ENCODE measurements around the gene ZNF536.

ZNF536 gene

DNA sequence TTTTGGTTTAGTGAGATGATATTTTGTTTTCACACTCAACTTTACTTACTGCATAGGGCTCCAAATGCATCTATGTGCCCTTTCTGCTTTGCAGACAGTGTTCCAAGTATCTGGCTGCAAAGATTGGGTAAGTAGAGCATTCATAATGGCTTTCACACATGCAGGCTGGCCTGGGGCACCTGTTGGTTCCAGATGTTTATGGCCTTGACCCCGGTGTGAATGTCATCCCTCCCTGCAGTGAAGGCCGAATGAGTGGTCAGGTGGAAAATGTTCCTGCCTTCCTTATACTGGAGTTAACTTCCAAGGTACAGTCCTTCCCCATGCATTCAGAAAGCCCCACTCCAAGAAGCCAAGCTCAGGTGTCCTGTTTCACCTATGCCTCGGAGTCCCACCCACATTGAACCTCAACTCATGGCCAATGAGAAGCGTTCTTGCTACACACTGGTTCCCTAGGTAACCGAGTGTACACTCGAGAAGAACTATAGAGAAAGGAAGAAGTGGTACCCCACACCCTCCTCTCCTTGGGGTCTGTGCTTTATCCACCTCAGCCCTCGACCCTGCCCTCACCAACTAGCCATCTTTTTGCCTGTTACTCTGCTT is 23.0 kb upstream of the ZNF536 start:
- ATAC-seq (replicated peaks; ENCODE audit: extremely low read depth, poor library complexity, severe bottlenecking) (no peak), DNase-seq (ENCODE audit: low spot score in 2 of 2) (no peak)
- H3K4me3 Mint-ChIP-seq: no peak overlapping the region
- no peak overlapping the region for H3K27ac Mint-ChIP-seq (ENCODE audit: low read depth)
- H3K9me3 Mint-ChIP-seq: no peaks in the 10 kb centered on the region
- H3K27me3 Mint-ChIP-seq: peaks cover 26% of the 10 kb centered on the region
- no peaks in the 10 kb centered on the region for H3K4me1 Mint-ChIP-seq
- no peaks in the 10 kb centered on the region for H3K36me3 Mint-ChIP-seq (ENCODE audit: insufficient read depth)

DNA sequence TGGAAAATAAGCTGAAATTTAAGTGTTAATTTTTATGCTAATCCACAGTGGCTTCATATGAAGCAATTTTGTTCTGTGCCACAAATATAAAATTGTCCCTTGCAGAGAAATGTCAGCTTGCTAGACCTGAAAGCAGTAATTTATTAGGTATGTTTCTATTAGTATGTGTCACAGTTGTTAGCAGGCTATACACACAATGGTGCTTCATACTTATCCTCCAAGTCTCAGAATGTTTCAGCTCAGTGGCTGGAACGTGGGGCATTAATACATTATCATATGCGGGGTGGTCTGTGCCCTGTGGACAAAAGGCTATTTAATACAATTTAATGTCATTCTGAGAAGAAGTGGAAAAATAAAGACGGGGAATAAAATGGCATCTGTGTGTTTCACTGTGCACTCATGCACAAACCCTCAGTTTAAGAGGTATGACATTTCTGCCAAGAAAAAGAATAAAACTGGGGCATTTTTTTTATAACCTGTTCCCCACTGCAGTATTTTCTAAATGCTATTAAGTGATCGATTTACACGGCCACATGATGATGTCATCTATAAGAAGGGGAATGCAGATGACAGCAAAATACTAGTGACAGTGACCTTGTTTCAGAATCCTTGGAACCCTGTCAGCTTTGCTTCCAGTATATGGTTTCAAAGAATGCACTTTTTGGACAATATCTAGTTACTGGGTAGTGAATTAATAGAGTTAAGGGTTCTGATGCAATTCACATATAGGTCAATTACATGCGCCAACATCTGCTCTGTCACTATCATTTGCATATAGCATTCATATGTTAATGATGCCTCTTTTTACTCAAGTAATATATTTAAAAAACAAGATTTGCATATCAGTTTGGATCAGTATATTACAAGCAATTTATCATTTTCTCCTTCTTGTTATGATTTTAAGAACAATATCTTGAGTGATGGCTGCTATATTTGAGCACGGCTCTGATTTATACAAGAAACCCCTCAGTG is 21.2 kb upstream of the ZNF536 start:
- ATAC-seq (replicated peaks; ENCODE audit: extremely low read depth, poor library complexity, severe bottlenecking) (no peak), DNase-seq (ENCODE audit: low spot score in 2 of 2) (no peak)
- H3K9me3 Mint-ChIP-seq: no peaks in the 10 kb centered on the region
- H3K4me1 Mint-ChIP-seq: no peaks in the 10 kb centered on the region
- H3K27ac Mint-ChIP-seq (ENCODE audit: low read depth): no peak overlapping the region
- H3K36me3 Mint-ChIP-seq (ENCODE audit: insufficient read depth): no peaks in the 10 kb centered on the region
- H3K27me3 Mint-ChIP-seq: peaks cover 26% of the 10 kb centered on the region
- no peak overlapping the region for H3K4me3 Mint-ChIP-seq

DNA sequence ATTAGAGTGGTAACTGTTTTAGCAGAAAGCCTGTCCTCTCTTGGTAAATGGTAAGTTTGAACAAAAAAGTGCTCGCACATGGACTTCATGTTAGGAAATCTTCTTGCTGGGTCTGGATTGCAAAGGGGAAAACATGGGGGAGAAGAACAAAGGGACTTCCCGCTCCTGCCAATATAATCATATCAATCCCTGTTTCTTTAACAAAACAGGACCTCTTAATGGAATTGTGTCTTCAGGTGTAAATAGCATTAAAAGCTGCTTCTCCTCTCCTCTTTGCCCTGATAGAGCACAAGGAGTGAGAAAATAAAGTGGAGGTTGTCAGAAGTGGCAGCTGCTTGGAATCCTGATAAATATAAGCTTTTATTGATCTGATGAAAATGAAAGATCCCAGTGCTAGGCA is 20.4 kb upstream of the ZNF536 start:
- no peaks in the 10 kb centered on the region for H3K36me3 Mint-ChIP-seq (ENCODE audit: insufficient read depth)
- H3K9me3 Mint-ChIP-seq: no peaks in the 10 kb centered on the region
- DNase-seq (ENCODE audit: low spot score in 2 of 2): no peak
- no peaks in the 10 kb centered on the region for H3K4me1 Mint-ChIP-seq
- peaks cover 29% of the 10 kb centered on the region for H3K27me3 Mint-ChIP-seq
- H3K4me3 Mint-ChIP-seq: no peak overlapping the region
- no peak overlapping the region for H3K27ac Mint-ChIP-seq (ENCODE audit: low read depth)
- no peak for ATAC-seq (replicated peaks; ENCODE audit: extremely low read depth, poor library complexity, severe bottlenecking)

DNA sequence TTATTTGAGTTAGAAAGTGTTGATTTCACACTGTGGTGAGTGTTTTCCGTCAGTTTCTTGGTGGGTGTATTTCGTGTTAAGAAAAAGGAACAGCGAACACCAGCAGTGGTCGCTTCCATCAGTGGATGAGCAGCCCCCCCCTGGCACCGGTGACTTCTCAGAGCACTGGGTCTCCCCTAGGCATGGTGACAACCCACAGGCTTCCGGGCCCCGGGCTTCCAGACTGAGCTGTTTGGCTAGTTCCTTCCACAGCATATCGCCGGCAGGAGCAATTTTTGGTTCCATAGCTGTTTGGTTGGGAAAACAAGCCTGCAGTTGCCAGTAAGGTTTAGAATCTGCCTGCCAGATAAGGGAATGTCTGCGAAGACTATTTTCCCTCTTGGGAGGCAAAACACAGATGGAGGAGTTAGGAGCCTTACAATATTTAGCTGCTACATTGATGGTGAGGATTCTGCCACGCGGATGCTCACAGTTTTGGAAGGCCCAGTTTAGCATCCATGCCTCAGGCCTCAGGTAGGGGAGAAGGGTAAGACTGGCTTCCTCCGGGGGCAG is 18.7 kb upstream of the ZNF536 start:
- no peak for DNase-seq (ENCODE audit: low spot score in 2 of 2)
- Mint-ChIP-seq H3K4me3 (no peak overlapping the region), H3K9me3 (no peaks in the 10 kb centered on the region), H3K36me3 (ENCODE audit: insufficient read depth) (no peaks in the 10 kb centered on the region), H3K27me3 (peaks cover 37% of the 10 kb centered on the region), H3K4me1 (no peaks in the 10 kb centered on the region), H3K27ac (ENCODE audit: low read depth) (no peak overlapping the region)
- no peak for ATAC-seq (replicated peaks; ENCODE audit: extremely low read depth, poor library complexity, severe bottlenecking)

DNA sequence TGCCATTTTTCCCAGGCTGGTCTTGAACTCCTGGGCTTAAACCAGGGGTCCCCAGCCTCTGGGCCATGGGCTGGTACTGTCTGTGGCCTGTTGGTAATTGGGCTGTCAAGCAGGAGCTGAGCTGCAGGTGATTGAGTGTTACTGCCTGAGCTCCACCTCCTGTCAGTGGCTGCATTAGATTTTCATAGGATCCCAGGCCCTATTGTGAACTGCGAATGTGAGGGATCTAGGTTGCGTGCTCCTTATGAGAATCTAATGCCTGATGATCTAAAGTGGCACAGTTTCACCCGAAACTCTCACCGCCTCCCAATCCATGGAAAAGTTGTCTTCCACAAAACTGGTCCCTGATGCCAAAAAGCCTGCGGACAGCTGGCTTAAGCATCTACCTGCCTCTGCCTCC is 16.6 kb upstream of the ZNF536 start:
- Mint-ChIP-seq H3K27me3 (peaks cover 46% of the 10 kb centered on the region), H3K27ac (ENCODE audit: low read depth) (no peak overlapping the region), H3K4me1 (no peaks in the 10 kb centered on the region), H3K36me3 (ENCODE audit: insufficient read depth) (no peaks in the 10 kb centered on the region), H3K9me3 (no peaks in the 10 kb centered on the region), H3K4me3 (no peak overlapping the region)
- DNase-seq (ENCODE audit: low spot score in 2 of 2) (no peak), ATAC-seq (replicated peaks; ENCODE audit: extremely low read depth, poor library complexity, severe bottlenecking) (no peak)

DNA sequence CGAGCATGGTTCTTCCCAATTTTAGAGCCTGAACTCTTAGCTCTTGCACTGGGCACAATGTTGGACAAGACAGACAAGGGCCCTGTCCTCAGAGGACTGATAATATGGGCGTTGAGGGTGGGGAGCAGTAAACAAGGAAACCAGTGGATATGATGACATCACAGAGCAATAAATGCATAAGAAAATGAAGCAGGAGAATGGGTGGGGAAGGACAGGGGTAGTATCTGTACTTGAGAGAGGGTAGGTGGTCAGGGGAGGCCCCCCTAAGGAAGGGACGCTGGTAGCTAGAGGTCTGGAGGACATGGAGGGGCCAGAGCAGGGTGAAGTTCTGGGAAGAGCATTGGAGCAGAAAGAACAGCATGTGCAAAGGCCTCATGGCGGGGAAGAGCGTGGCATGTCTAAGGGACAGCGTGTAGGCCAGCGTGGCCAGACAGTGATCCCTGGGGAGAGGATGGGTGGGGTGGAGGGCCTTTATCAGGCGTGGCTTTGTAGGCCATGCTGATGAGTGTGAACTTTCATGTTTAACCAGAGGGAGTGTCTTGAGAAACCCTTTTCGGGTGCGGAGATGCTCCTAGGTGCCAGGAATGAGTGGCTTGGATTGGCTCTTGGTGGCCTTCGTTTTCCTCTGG is 15.1 kb upstream of the ZNF536 start:
- Mint-ChIP-seq H3K4me1 (no peaks in the 10 kb centered on the region), H3K36me3 (ENCODE audit: insufficient read depth) (no peaks in the 10 kb centered on the region), H3K9me3 (no peaks in the 10 kb centered on the region), H3K27me3 (peaks cover 47% of the 10 kb centered on the region), H3K4me3 (no peak overlapping the region), H3K27ac (ENCODE audit: low read depth) (no peak overlapping the region)
- ATAC-seq (replicated peaks; ENCODE audit: extremely low read depth, poor library complexity, severe bottlenecking): no peak
- no peak for DNase-seq (ENCODE audit: low spot score in 2 of 2)

DNA sequence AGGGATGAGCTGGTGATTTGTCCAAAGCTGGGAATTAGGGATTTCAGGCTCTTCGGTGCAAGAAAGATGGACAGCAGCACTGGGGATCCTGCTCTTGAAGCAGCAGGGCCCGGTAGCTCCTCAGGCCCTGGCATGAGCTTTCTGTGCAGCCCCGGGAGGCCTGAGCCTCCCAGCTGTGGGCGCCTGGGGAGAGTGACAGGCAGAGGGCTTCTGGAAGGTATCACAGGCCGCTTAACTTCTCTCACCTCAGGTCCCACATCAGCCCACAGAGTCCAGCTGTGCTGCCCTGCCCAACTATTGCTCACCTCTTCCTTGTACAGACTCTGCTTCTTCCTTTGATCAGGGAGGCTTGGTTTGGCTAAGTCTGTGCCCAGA is 14.6 kb upstream of the ZNF536 start:
- no peak for DNase-seq (ENCODE audit: low spot score in 2 of 2)
- H3K4me1 Mint-ChIP-seq: no peaks in the 10 kb centered on the region
- no peaks in the 10 kb centered on the region for H3K9me3 Mint-ChIP-seq
- no peak overlapping the region for H3K27ac Mint-ChIP-seq (ENCODE audit: low read depth)
- peaks cover 42% of the 10 kb centered on the region for H3K27me3 Mint-ChIP-seq
- no peak for ATAC-seq (replicated peaks; ENCODE audit: extremely low read depth, poor library complexity, severe bottlenecking)
- no peak overlapping the region for H3K4me3 Mint-ChIP-seq
- no peaks in the 10 kb centered on the region for H3K36me3 Mint-ChIP-seq (ENCODE audit: insufficient read depth)

DNA sequence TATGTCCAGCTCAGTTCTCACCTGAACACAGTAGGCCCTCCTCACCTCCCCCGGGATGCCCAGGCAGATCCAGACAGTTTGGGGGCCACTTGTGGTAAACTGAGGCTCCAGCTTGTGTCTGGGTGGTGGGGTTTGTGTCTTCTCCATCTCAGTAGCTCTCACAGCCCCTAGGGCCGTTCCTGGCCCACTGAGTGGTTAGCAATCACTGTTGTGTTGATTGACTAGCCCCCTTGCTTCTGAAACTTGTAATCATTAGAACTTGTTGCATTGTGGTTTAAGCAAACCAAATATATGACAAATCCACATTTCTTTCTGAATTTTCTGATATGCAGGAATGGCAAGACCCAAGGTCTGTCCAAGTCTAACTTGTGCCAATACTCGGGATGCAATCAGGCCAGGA is 13.9 kb upstream of the ZNF536 start:
- Mint-ChIP-seq H3K27ac (ENCODE audit: low read depth) (no peak overlapping the region), H3K9me3 (no peaks in the 10 kb centered on the region), H3K27me3 (peaks cover 41% of the 10 kb centered on the region), H3K4me3 (no peak overlapping the region), H3K4me1 (no peaks in the 10 kb centered on the region), H3K36me3 (ENCODE audit: insufficient read depth) (no peaks in the 10 kb centered on the region)
- DNase-seq (ENCODE audit: low spot score in 2 of 2) (no peak), ATAC-seq (replicated peaks; ENCODE audit: extremely low read depth, poor library complexity, severe bottlenecking) (no peak)

DNA sequence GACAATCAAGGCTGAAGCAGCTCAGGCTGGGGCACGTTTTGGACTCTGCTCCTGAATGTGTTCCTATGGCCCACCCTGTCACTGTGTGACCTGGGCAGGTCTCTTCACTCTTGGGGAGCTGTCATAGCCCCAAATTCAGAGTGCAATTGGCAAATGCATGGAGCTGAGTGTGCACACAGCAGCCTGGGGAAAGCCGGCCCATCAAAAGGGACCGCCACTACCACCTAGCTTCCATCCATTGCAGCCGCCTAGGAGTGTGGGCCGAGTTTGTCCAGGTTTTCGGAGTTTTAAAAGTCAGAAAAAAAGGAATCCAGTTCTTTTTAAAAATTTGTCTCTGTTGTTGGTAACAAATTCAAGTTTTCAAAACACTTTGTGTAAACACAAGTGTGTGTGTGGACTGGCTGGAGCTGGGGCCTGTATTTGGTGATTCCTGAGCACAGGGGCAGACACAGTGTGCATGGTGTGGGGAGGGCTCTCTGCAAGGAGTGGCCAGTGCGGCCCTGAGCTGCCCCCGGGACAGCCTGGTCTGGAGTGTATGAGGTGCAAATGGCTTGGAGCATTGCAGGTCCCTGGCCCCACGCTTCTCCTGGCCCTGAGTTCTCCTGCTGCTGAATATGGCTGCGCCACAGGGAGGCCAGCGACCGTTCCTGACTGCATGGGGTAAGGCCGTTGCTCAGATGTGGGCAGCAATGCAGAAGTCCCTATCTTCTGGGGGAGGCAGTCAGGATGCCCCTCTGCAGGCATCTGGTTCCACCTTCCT is 13.2 kb upstream of the ZNF536 start:
- Mint-ChIP-seq H3K4me1 (no peaks in the 10 kb centered on the region), H3K27me3 (peaks cover 42% of the 10 kb centered on the region), H3K4me3 (no peak overlapping the region), H3K9me3 (no peaks in the 10 kb centered on the region), H3K36me3 (ENCODE audit: insufficient read depth) (no peaks in the 10 kb centered on the region), H3K27ac (ENCODE audit: low read depth) (no peak overlapping the region)
- DNase-seq (ENCODE audit: low spot score in 2 of 2) (no peak), ATAC-seq (replicated peaks; ENCODE audit: extremely low read depth, poor library complexity, severe bottlenecking) (no peak)

DNA sequence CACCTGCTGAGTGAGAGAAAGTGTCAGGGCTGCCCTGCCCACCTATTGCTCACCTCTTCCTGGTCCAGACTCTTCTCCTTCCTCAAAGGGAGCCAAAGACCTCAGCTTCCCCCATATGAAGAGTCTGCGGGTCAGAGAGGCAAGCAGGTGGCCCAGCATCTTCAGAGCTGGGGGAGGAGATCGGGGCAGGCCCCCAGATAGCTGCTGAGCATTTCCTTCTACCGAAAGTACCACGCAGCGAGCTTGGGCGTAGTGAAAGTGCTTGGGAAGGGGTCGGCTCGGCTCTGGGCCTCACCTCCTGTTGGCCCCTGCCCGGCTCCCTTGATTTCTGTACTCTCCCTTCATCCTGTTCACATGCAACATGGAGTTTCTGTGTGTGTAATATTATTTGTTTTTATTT is 12.2 kb upstream of the ZNF536 start:
- H3K27ac Mint-ChIP-seq (ENCODE audit: low read depth): no peak overlapping the region
- ATAC-seq (replicated peaks; ENCODE audit: extremely low read depth, poor library complexity, severe bottlenecking) (no peak), DNase-seq (ENCODE audit: low spot score in 2 of 2) (no peak)
- peaks cover 43% of the 10 kb centered on the region for H3K27me3 Mint-ChIP-seq
- no peaks in the 10 kb centered on the region for H3K4me1 Mint-ChIP-seq
- no peak overlapping the region for H3K4me3 Mint-ChIP-seq
- no peaks in the 10 kb centered on the region for H3K9me3 Mint-ChIP-seq
- H3K36me3 Mint-ChIP-seq (ENCODE audit: insufficient read depth): no peaks in the 10 kb centered on the region

DNA sequence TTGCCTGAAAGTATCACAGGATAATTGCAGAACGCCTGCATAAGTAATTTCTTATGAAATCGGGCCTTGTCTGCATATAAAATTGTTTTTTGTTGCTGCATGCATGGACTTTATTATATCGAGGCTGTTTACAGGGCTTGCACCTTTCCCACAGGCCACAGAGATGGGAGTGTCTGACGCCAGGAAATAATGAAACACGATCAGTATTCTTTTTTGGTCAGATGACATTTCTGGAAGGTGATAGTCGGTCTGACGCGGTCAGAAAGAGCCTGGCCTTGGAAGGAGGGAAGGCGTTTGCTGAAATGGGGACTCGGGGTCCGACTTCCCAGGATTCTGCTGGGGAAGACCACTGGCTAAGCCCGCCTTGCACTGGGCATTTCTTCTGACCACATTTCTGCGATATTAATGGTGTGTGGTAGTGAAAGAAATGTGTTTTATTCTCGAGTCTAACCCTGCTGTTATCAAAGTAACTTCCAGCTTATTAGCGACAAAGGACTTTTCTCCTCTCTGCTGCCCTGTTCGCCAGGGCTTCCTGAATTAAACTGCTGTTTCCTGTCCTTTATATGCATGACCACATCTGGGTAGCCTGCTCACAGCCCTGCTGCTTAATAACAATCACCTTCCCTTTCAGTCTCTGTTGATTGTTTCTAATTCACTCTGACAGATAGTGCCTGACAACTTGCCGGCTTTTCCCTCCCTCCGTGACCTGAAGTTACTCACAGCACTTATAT is 11.6 kb upstream of the ZNF536 start:
- no peaks in the 10 kb centered on the region for H3K36me3 Mint-ChIP-seq (ENCODE audit: insufficient read depth)
- no peaks in the 10 kb centered on the region for H3K4me1 Mint-ChIP-seq
- no peak overlapping the region for H3K4me3 Mint-ChIP-seq
- DNase-seq (ENCODE audit: low spot score in 2 of 2) (no peak), ATAC-seq (replicated peaks; ENCODE audit: extremely low read depth, poor library complexity, severe bottlenecking) (no peak)
- H3K27me3 Mint-ChIP-seq: peaks cover 43% of the 10 kb centered on the region
- no peak overlapping the region for H3K27ac Mint-ChIP-seq (ENCODE audit: low read depth)
- no peaks in the 10 kb centered on the region for H3K9me3 Mint-ChIP-seq

DNA sequence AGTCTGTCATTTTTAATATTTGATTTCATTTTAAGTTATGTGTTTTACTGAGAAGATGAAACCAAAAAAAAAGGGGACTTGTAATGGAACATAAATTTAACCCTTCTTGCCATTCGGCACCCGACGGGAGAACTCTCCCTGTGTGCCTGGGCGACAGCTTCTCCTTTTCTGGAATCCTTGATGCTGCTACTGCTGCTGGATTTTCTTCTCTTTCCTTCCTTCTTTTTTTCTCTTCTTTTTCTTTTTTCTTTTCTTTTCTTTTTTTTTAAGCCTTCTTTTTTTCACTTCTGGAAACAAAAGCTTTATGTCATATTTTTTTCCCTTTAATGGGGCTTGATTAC is 11.1 kb upstream of the ZNF536 start:
- Mint-ChIP-seq H3K36me3 (ENCODE audit: insufficient read depth) (no peaks in the 10 kb centered on the region), H3K4me3 (no peak overlapping the region), H3K9me3 (no peaks in the 10 kb centered on the region), H3K4me1 (no peaks in the 10 kb centered on the region), H3K27me3 (peaks cover 43% of the 10 kb centered on the region), H3K27ac (ENCODE audit: low read depth) (no peak overlapping the region)
- DNase-seq (ENCODE audit: low spot score in 2 of 2) (no peak), ATAC-seq (replicated peaks; ENCODE audit: extremely low read depth, poor library complexity, severe bottlenecking) (no peak)
